Activated CD8-positive, alpha-beta memory T cell treated with anti-CD3 and anti-CD28 coated beads, Interleukin-2, amount 10 ng/mL, durations not matched to agents 7 days and 5 days (primary cell): ENCODE data around the gene ARMCX5. TPM values are rescaled to one million over a fixed set of nuclear protein-coding genes. Genes with fewer than 3 reads are reported as not detected.
A peak's percentile ranks its signal among the peaks of the same experiment; 100 is the strongest.

Experiments used
- ATAC-seq: fragments of 150-1000 bp; cut with Tn5 transposase; one replicate; pipeline ENCODE4 v1.10.0; 2021; ENCODE audit warnings: moderate library complexity
- CTCF ChIA-PET: fragments of 350-600 bp; sonication (Branson Sonifier 250); formaldehyde crosslinking; loops from one replicate; lab custom pipeline; 2021; ENCODE audit warnings: antibody characterized with exemption; lab: Charles Lee
- DNase-seq: peaks from one replicate; pipeline ENCODE4 v3.0.0-alpha.2; 2020
- H3K27ac Mint-ChIP-seq: one replicate; pipeline ENCODE4 v1.8.0; 2021; ENCODE audit warnings: mild to moderate bottlenecking, mixed read lengths
- H3K27me3 Mint-ChIP-seq: one replicate; pipeline ENCODE4 v1.8.0; 2021; ENCODE audit warnings: mixed read lengths
- H3K36me3 Mint-ChIP-seq: one replicate; pipeline ENCODE4 v1.8.0; 2021; ENCODE audit warnings: mild to moderate bottlenecking, mixed read lengths
- H3K4me1 Mint-ChIP-seq: one replicate; pipeline ENCODE4 v1.8.0; 2021; ENCODE audit warnings: mixed read lengths
- H3K4me3 Mint-ChIP-seq: one replicate; pipeline ENCODE4 v1.8.0; 2021; ENCODE audit warnings: mild to moderate bottlenecking, moderate library complexity, mixed read lengths
- H3K9me3 Mint-ChIP-seq: one replicate; pipeline ENCODE4 v1.8.0; 2022; ENCODE audit warnings: low read depth, mixed read lengths
- total RNA-seq, 2 experiments: library from RNA; stranded (reverse); gene quantifications; one replicate each; pipeline ENCODE4 v1.2.3, GENCODE V29; 2021

Gene ARMCX5
- 1 to 10 TPM; 4.5 to 5.0 TPM for total RNA-seq

GRCh38 chrX:102599084-102599950 is at the start of gene ARMCX5:
ARMCX5 (plus strand) TSS chrX:102599515; CDS start chrX:102602142, 2,627 bp downstream.
- Mint-ChIP-seq H3K9me3 (no peaks in the 10 kb centered on the region), H3K36me3 (peaks cover 7% of the 10 kb centered on the region), H3K4me3 (peak within 1 kb of the TSS; percentile 97), H3K4me1 (peaks cover 19% of the 10 kb centered on the region), H3K27me3 (no peaks in the 10 kb centered on the region), H3K27ac (peak within 1 kb of the TSS; percentile 88)
- peak; percentile 95 for ATAC-seq
- peak; percentile 79 for DNase-seq
- CTCF ChIA-PET = no interaction called here

DNA sequence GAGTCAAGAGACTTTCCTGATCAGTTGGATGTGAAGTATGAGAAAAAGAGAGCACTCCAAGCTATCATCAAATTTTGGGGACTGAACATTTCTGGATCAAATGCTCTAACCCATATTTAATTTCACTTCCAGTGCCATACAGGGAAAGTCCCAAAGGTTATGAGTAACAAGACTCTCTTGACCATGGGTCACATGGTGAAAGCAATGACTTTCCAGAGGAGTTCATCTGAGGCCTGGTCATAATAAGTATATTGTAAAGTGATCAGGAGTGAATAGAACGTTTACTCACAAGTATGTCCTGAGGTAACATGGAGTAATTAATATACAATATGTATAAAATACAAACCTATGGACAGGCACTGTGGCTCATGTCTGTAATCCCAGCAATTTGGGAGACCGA is 40.7 kb upstream of the ARMCX5 start:
- peaks cover 5% of the 10 kb centered on the region for H3K27me3 Mint-ChIP-seq
- H3K9me3 Mint-ChIP-seq = no peaks in the 10 kb centered on the region
- DNase-seq (no peak), ATAC-seq (no peak)
- no peak overlapping the region for H3K27ac Mint-ChIP-seq
- no peaks in the 10 kb centered on the region for H3K36me3 Mint-ChIP-seq
- no peak overlapping the region for H3K4me3 Mint-ChIP-seq
- no peaks in the 10 kb centered on the region for H3K4me1 Mint-ChIP-seq
- CTCF ChIA-PET = no interaction called here

GRCh38 chrX:102560423-102561068 is 38.8 kb upstream of the ARMCX5 start:
- no peaks in the 10 kb centered on the region for H3K9me3 Mint-ChIP-seq
- no peak overlapping the region for H3K27ac Mint-ChIP-seq
- no peaks in the 10 kb centered on the region for H3K36me3 Mint-ChIP-seq
- DNase-seq (no peak), ATAC-seq (peak; percentile 12)
- H3K4me1 Mint-ChIP-seq = no peaks in the 10 kb centered on the region
- H3K4me3 Mint-ChIP-seq = no peak overlapping the region
- peaks cover 5% of the 10 kb centered on the region for H3K27me3 Mint-ChIP-seq
- CTCF ChIA-PET = no interaction called here

DNA sequence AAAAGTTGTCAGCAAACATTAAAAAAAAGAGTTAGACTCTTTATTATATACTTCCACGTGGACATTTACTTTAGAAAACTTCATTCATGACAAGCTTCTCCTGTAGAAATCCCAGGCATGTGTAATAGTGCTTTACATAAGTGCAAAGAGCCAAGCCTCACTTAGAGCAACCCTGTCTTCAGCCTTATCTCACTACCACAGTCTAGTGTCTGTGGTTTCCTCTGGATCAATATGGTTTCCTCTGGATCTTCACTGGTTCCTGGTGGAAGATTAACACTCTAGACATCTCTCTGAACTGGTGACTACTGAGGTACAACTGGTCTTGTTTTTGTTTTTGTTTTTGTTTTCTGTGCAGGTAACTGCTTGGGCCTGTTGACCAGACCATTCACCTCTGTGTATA is 18.4 kb upstream of the ARMCX5 start:
- ATAC-seq = no peak
- Mint-ChIP-seq H3K4me3 (no peak overlapping the region), H3K4me1 (no peaks in the 10 kb centered on the region), H3K27me3 (no peaks in the 10 kb centered on the region), H3K36me3 (no peaks in the 10 kb centered on the region), H3K27ac (no peak overlapping the region), H3K9me3 (no peaks in the 10 kb centered on the region)
- CTCF ChIA-PET = no interaction called here
- no peak for DNase-seq

GRCh38 chrX:102593367-102593766 is 5.9 kb upstream of the ARMCX5 start:
- no peak for ATAC-seq
- Mint-ChIP-seq H3K27me3 (no peaks in the 10 kb centered on the region), H3K4me3 (no peak overlapping the region), H3K4me1 (peaks cover 9% of the 10 kb centered on the region), H3K36me3 (no peaks in the 10 kb centered on the region), H3K9me3 (no peaks in the 10 kb centered on the region), H3K27ac (no peak overlapping the region)
- DNase-seq = no peak
- CTCF ChIA-PET = no interaction called here

DNA sequence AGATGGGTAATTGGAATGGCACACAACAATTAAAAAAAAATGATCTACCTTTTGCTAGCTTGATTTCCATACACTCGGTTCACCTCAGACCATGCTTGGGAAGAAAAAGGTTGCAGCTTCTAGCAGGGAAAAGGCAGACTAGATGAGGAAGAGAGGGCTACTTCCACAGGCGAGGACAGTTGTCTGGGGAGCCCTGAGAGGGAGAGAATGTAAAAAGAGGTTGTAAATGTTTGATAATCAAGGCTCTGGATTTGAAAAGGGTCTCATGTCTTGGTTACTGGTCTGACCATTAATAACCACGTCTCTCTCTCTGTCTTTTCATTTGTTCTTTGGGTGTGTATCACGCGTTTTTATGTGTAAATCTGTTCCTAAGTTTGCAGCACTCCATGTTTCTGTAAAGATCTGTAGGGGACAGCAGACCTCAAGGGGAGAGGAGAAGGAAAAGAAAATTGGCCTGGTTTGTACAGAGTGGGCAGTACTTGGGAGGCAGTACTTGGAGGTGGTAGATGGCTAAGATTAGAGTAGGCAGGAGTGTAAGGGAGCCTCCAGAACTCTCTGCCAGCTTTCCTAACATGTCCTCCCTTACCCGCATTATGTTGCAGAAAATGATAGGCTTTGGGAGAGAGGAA is 750 bp downstream of the ARMCX5 start:
- ATAC-seq (peak; percentile 10), DNase-seq (no peak)
- Mint-ChIP-seq H3K36me3 (peaks cover 7% of the 10 kb centered on the region), H3K4me1 (peaks cover 19% of the 10 kb centered on the region), H3K9me3 (no peaks in the 10 kb centered on the region), H3K27me3 (no peaks in the 10 kb centered on the region), H3K27ac (peak overlapping the region; percentile 88), H3K4me3 (peak overlapping the region; percentile 97)
- CTCF ChIA-PET = no interaction called here

DNA sequence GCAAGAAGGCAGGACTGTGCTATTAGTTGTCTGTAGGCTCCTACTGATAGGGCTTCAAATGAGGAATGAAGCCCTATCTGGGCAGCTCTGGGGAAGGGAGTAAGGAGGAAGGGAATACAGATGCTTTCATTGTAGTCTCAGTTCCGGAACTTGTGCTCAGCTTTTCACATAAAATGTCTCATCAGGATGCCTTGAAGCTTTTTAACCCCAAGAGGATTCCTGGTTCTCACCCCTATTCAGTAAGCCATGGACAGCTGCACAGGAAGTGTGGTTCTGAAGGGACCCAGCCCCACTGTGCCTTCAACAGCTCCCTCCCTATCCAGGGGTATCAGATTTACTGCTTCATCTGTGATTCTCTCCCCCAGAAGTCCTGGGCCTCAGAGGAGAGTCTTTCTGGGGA is 5.0 kb downstream of the ARMCX5 start:
- peaks cover 12% of the 10 kb centered on the region for H3K4me1 Mint-ChIP-seq
- CTCF ChIA-PET = no interaction called here
- H3K27ac Mint-ChIP-seq = no peak overlapping the region
- ATAC-seq (no peak), DNase-seq (no peak)
- H3K4me3 Mint-ChIP-seq = no peak overlapping the region
- peaks cover 20% of the 10 kb centered on the region for H3K36me3 Mint-ChIP-seq
- H3K27me3 Mint-ChIP-seq = no peaks in the 10 kb centered on the region
- H3K9me3 Mint-ChIP-seq = no peaks in the 10 kb centered on the region

- H3K27ac Mint-ChIP-seq = no peak overlapping the region
- no peak for DNase-seq
- no peak overlapping the region for H3K4me3 Mint-ChIP-seq
- H3K9me3 Mint-ChIP-seq = no peaks in the 10 kb centered on the region
- CTCF ChIA-PET = no interaction called here
- ATAC-seq = no peak
- no peaks in the 10 kb centered on the region for H3K27me3 Mint-ChIP-seq
- no peaks in the 10 kb centered on the region for H3K4me1 Mint-ChIP-seq
- H3K36me3 Mint-ChIP-seq = peaks cover 25% of the 10 kb centered on the region
These were observed 6.8 kb downstream of the ARMCX5 start for GRCh38 chrX:102606115-102606514.

DNA sequence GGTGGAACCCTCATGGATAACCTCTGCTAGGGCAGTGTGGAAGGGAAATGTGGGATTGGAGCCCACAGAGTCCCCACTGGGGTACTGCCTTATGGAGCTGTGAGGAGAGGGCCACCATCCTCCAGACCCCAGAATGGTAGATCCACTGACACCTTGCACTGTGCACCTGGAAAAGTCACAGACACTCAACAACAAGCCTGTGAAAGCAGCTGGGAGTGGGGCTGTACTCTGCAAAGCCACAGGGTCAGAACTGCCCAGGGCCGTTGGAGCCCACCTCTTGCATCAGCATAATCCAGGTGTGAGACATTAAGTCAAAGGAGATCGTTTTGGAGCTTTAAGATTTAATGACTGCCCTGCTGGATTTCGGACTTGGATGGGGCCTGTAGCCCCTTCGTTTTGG is 11.6 kb downstream of the ARMCX5 start:
- no peaks in the 10 kb centered on the region for H3K4me1 Mint-ChIP-seq
- H3K36me3 Mint-ChIP-seq = peaks cover 19% of the 10 kb centered on the region
- ATAC-seq (no peak), DNase-seq (no peak)
- no peaks in the 10 kb centered on the region for H3K9me3 Mint-ChIP-seq
- CTCF ChIA-PET = no interaction called here
- no peak overlapping the region for H3K27ac Mint-ChIP-seq
- H3K4me3 Mint-ChIP-seq = no peak overlapping the region
- no peaks in the 10 kb centered on the region for H3K27me3 Mint-ChIP-seq

GRCh38 chrX:102624105-102624504 is 24.8 kb downstream of the ARMCX5 start:
- Mint-ChIP-seq H3K9me3 (peaks cover 4% of the 10 kb centered on the region), H3K27ac (no peak overlapping the region), H3K27me3 (no peaks in the 10 kb centered on the region), H3K36me3 (peaks cover 5% of the 10 kb centered on the region), H3K4me1 (peaks cover 3% of the 10 kb centered on the region), H3K4me3 (no peak overlapping the region)
- ATAC-seq (no peak), DNase-seq (no peak)
- CTCF ChIA-PET = no interaction called here

DNA sequence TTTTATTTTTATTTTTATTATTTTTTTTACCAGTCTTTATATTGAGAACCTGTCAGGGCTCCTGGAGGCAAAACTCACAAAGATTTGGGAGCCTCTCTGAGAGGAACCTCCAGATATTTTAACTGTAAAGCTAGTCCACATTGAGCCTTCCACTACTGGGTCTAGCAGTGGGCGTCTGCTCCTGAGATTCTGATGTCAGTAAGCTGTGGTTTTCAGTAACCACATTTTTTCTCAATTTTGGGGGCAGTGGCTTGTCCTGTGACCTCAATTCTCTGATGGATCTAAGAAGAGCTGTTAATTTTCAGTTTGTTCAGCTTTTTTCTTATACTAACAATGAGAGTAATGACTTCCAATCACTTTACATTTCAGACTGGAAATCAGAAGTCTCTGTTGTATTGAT is 28.3 kb downstream of the ARMCX5 start:
- no peak for ATAC-seq
- no peak overlapping the region for H3K27ac Mint-ChIP-seq
- H3K4me3 Mint-ChIP-seq = no peak overlapping the region
- no peaks in the 10 kb centered on the region for H3K9me3 Mint-ChIP-seq
- CTCF ChIA-PET = no interaction called here
- H3K36me3 Mint-ChIP-seq = peaks cover 1% of the 10 kb centered on the region
- no peaks in the 10 kb centered on the region for H3K27me3 Mint-ChIP-seq
- DNase-seq = no peak
- peaks cover 3% of the 10 kb centered on the region for H3K4me1 Mint-ChIP-seq

DNA sequence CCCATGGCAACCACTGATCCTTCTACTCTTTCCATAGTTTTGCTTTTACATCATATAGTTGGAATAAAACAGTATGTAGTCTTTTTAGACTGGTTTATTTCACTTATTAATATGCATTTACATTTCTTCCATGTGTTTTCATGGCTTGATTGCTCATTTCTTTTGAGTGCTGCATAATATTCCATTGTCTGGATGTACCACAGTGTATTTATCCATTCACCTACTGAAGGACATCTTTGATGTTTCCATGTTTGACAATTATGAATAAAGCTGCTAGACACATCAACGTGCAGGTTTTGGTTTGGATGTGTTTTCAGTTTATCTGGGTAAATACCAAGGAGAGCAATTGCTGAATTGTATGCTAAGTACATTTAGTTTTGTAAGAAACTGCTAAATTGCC is 38.2 kb downstream of the ARMCX5 start:
- CTCF ChIA-PET = no interaction called here
- no peaks in the 10 kb centered on the region for H3K27me3 Mint-ChIP-seq

DNA sequence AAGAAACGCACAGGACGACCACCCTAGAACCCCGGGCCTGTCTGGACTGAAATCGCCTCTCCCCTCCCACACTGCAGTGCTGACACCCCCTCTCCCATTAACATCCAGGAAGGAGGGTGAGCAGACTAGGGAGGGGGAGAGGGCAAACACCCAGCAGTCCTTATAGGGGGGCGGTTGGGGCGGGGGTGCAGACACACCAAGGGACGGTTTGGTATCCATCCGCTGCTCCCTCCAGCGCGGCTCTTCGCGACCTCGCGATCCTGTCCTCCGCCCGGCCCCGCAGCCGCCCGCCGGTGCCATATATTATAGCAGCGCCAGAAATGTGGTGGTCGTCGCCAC is 51.6 kb downstream of the ARMCX5 start:
- no peak for ATAC-seq
- H3K9me3 Mint-ChIP-seq = no peaks in the 10 kb centered on the region
- no peaks in the 10 kb centered on the region for H3K36me3 Mint-ChIP-seq
- peaks cover 3% of the 10 kb centered on the region for H3K27me3 Mint-ChIP-seq
- no peak for DNase-seq
- CTCF ChIA-PET = interaction anchor here (1.0 kb wide), 1 partner anchor 9 kb away, joined by 3 read pairs; no protein-coding TSS in a partner anchor
- H3K4me1 Mint-ChIP-seq = peaks cover 10% of the 10 kb centered on the region
- H3K4me3 Mint-ChIP-seq = peak overlapping the region; percentile 77
- no peak overlapping the region for H3K27ac Mint-ChIP-seq

More for the DNA sequence above, 38.2 kb downstream of the ARMCX5 start:
- ATAC-seq (no peak), DNase-seq (no peak)
- Mint-ChIP-seq H3K4me3 (no peak overlapping the region), H3K4me1 (no peaks in the 10 kb centered on the region), H3K36me3 (peaks cover 5% of the 10 kb centered on the region), H3K27ac (no peak overlapping the region), H3K9me3 (no peaks in the 10 kb centered on the region)
